GM12891 (cell line): ENCODE results near the gene MAP3K7. TPM values are rescaled to one million over a fixed set of nuclear protein-coding genes. Genes with fewer than 3 reads are reported as not detected.

Experiments used
- DNase-seq: peaks from one replicate; pipeline ENCODE4 v3.0.0; 2011; ENCODE audit warnings: low spot score; ENCODE audit not compliant: insufficient read length
- FAIRE-seq: peaks from 2 replicates; lab custom pipeline; 2011; peaks lifted over from hg19 to GRCh38; lab: Jason Lieb, UNC
- PAX5 ChIP-seq: IDR thresholded peaks from 2 replicates; pipeline ENCODE4 v1.6.1; 2011; ENCODE audit warnings: low read length, moderate library complexity, mild to moderate bottlenecking; ENCODE audit not compliant: insufficient read depth, severe bottlenecking
- POLR2A ChIP-seq: IDR thresholded peaks from 2 replicates; pipeline ENCODE4 v1.6.1; 2011; ENCODE audit warnings: low read depth, low read length, control low read depth
- POLR2AphosphoS5 ChIP-seq: IDR thresholded peaks from 2 replicates; pipeline ENCODE4 v1.6.1; 2011; ENCODE audit warnings: low read depth, low read length, control low read depth
- POU2F2 ChIP-seq: IDR thresholded peaks from 2 replicates; pipeline ENCODE4 v1.6.1; 2011; ENCODE audit warnings: low read depth, mild to moderate bottlenecking, control low read depth, low read length, moderate library complexity
- SPI1 ChIP-seq: IDR thresholded peaks from 2 replicates; pipeline ENCODE4 v1.6.1; 2011; ENCODE audit warnings: low read depth, low read length, control low read depth
- TAF1 ChIP-seq: IDR thresholded peaks from 2 replicates; pipeline ENCODE4 v1.6.1; 2011; ENCODE audit warnings: low read depth, low read length, control low read depth
- polyA plus RNA-seq: library from polyadenylated mRNA; unstranded; fragments of >200 nt; gene quantifications from one replicate; pipeline ENCODE4 v1.2.1, GENCODE V29; 2012; ENCODE audit warnings: low read depth, missing spikeins, inconsistent platforms; ENCODE audit not compliant: missing spikeins

Gene MAP3K7
- 10.8 TPM for polyA plus RNA-seq

- TF ChIP-seq SPI1 (no peak), TAF1 (peak; percentile 71), POLR2A (peak; percentile 77), POU2F2 (peak; percentile 76; the same call in 1 of the 2 replicates), POLR2AphosphoS5 (peak; percentile 80), PAX5 (peak; percentile 59)
- FAIRE-seq = peak; percentile 96
- peak; percentile 60 for DNase-seq
These were observed at the start of gene MAP3K7 for GRCh38 chr6:90586836-90587638. Gene MAP3K7, minus strand, starts transcription at chr6:90587072. Its CDS starts 189 bp downstream, at chr6:90586883.

- no peak for FAIRE-seq
- DNase-seq = no peak
- TF ChIP-seq SPI1 (no peak), POU2F2 (no peak), PAX5 (no peak), TAF1 (no peak), POLR2AphosphoS5 (no peak), POLR2A (no peak)
These were observed 44.2 kb upstream of the MAP3K7 start for GRCh38 chr6:90631046-90631445.

- DNase-seq = no peak
- FAIRE-seq = no peak
- no peak for TF ChIP-seq TAF1
- TF ChIP-seq POLR2A = no peak
- TF ChIP-seq POLR2AphosphoS5 = no peak
- TF ChIP-seq POU2F2 = no peak
- TF ChIP-seq PAX5 = no peak
- TF ChIP-seq SPI1 = no peak
These were observed 34.7 kb upstream of the MAP3K7 start for GRCh38 chr6:90621581-90621980.

- TF ChIP-seq POLR2AphosphoS5 (no peak), POLR2A (no peak), TAF1 (no peak)
- DNase-seq (no peak), FAIRE-seq (no peak)
These were observed 32.3 kb upstream of the MAP3K7 start for GRCh38 chr6:90619221-90619620.

- no peak for DNase-seq
- TF ChIP-seq POLR2AphosphoS5 (no peak), POU2F2 (no peak), PAX5 (no peak), POLR2A (no peak), SPI1 (no peak), TAF1 (no peak)
- FAIRE-seq = no peak
These were observed 25.4 kb upstream of the MAP3K7 start for GRCh38 chr6:90612313-90612680.

GRCh38 chr6:90611543-90612312 lies 24.9 kb upstream of the MAP3K7 start:
- TF ChIP-seq TAF1 (no peak), PAX5 (no peak), POLR2A (no peak), POU2F2 (no peak), POLR2AphosphoS5 (no peak), SPI1 (no peak)
- no peak for DNase-seq
- no peak for FAIRE-seq

GRCh38 chr6:90610751-90611542 lies 24.1 kb upstream of the MAP3K7 start:
- FAIRE-seq = peak; percentile 35
- DNase-seq = peak; percentile 42
- TF ChIP-seq SPI1 = no peak
- TF ChIP-seq PAX5 = no peak
- TF ChIP-seq POLR2AphosphoS5 = no peak
- no peak for TF ChIP-seq TAF1
- TF ChIP-seq POU2F2 = no peak
- TF ChIP-seq POLR2A = no peak

- FAIRE-seq (peak; percentile 33), DNase-seq (no peak)
- TF ChIP-seq POLR2A (no peak), PAX5 (no peak), SPI1 (no peak), POU2F2 (no peak), TAF1 (no peak), POLR2AphosphoS5 (no peak)
These were observed 23.5 kb upstream of the MAP3K7 start for GRCh38 chr6:90610301-90610750.
